ENCODE results near the gene STUB1. TPM values are rescaled to one million over a fixed set of nuclear protein-coding genes. Genes with fewer than 3 reads are reported as not detected.

The STUB1 gene
- total RNA-seq, 1 donor from 2014 or later: 87.1 TPM

DNA sequence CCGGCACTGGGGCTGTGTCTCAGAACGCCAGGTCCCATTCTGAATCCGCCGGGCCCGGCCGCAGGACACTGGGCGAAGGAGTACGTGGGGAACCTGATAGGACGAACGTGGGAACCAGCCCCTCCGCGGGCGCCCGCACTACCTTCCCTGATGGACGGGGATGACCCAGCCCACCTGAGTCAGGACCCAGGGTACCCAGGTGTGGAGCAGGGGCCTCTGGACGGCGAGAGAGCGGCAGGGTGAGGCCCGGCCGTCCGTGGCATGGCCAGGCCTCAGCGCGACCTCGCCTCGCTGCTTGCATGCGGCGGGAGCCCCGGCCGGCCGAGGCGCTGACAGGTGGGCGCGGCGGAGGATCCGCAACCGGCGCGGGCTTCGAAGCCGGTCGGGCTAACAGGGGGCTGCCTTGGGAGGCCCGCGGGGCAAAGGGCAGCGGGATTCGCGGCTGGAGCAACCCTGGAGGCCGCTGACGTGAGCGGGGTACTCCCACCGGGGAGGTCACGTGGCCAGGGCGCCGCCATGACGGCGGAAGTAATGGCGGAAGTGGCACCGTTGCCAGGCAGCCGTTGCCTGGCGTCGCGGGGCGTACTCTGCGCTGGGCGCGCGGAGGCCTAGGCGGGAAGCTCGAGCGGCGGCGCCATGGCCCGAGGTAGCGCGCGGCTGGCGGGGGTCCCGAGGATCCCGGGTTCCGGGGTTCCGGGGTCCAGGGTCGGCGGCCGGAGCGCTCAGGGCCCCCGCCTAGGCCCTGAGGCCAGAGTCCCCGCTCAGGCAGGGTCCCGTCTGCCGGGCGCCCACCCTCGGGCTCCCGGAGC lies 31.2 kb upstream of the STUB1 start, which contains the start of gene WDR90:
Gene WDR90 (plus strand): TSS at position 585 of the 809 bp plus-strand sequence. CDS start 52 bp downstream, at position 637.
- TF ChIP-seq, protein P1, sequence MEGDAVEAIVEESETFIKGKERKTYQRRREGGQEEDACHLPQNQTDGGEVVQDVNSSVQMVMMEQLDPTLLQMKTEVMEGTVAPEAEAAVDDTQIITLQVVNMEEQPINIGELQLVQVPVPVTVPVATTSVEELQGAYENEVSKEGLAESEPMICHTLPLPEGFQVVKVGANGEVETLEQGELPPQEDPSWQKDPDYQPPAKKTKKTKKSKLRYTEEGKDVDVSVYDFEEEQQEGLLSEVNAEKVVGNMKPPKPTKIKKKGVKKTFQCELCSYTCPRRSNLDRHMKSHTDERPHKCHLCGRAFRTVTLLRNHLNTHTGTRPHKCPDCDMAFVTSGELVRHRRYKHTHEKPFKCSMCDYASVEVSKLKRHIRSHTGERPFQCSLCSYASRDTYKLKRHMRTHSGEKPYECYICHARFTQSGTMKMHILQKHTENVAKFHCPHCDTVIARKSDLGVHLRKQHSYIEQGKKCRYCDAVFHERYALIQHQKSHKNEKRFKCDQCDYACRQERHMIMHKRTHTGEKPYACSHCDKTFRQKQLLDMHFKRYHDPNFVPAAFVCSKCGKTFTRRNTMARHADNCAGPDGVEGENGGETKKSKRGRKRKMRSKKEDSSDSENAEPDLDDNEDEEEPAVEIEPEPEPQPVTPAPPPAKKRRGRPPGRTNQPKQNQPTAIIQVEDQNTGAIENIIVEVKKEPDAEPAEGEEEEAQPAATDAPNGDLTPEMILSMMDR (IDR thresholded peaks at IDR 0.05; ENCODE audit: unreplicated experiment): no peak
- peaks cover 2% of the 10 kb centered on the region for H3K36me3 Mint-ChIP-seq (ENCODE audit: insufficient read depth)
- H3K9me3 Mint-ChIP-seq (ENCODE audit: low read depth): no peaks in the 10 kb centered on the region
- H3K27ac Mint-ChIP-seq: peak within 1 kb of the TSS; percentile 89
- peaks cover 4% of the 10 kb centered on the region for H3K4me1 Mint-ChIP-seq (ENCODE audit: low read depth)
- H3K27me3 Mint-ChIP-seq: no peaks in the 10 kb centered on the region
- peak; percentile 84 for DNase-seq (ENCODE audit: low spot score, unreplicated experiment)
- peak within 1 kb of the TSS; percentile 73 for H3K4me3 Mint-ChIP-seq (ENCODE audit: low read depth)

DNA sequence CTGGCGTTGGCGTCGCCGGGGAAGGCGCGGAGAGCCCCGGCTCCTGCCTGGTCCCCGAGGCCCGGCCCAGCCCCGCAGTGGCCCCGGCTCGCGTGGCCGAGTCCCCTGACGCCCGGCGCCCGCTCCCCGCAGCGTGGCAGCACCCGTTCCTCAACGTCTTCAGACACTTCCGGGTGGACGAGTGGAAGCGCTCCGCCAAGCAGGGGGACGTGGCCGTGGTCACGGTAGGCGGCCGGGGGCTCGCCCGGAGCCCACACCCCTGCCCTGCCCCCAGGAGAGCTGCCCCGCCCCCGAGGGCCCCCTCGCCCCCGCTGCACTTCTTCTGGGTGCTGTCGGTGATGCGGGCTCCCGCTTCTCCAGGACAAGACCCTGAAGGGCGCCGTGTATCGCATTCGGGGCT lies 30.6 kb upstream of the STUB1 start:
- H3K9me3 Mint-ChIP-seq (ENCODE audit: low read depth): no peaks in the 10 kb centered on the region
- H3K27ac Mint-ChIP-seq: no peak overlapping the region
- no peak for DNase-seq (ENCODE audit: low spot score, unreplicated experiment)
- H3K4me1 Mint-ChIP-seq (ENCODE audit: low read depth): peaks cover 3% of the 10 kb centered on the region
- peaks cover 2% of the 10 kb centered on the region for H3K36me3 Mint-ChIP-seq (ENCODE audit: insufficient read depth)
- H3K27me3 Mint-ChIP-seq: no peaks in the 10 kb centered on the region
- H3K4me3 Mint-ChIP-seq (ENCODE audit: low read depth): peak overlapping the region; percentile 71
- TF ChIP-seq, protein P1 (IDR thresholded peaks at IDR 0.05; ENCODE audit: unreplicated experiment): no peak

DNA sequence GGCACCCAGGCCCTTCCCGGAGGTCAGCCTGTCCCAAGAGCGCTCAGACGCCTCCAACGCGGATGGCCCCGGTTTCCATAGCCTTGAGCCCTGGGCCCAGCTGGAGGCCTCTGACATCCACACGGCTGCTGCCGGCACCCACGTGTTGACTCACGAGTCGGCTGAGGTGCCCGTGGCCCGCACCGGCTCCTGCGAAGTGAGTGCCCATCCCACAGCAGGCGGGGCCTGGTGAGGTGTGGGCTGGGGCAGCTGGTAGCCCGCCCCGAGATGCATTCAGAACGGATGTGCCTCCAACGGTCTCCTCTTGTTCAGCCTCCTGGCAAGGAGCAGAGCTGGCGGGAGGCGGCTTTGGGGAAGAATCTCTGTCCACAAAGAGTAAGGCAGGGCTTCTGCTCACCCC lies 28.4 kb upstream of the STUB1 start:
- TF ChIP-seq, protein P1 (IDR thresholded peaks at IDR 0.05; ENCODE audit: unreplicated experiment): no peak
- no peaks in the 10 kb centered on the region for H3K9me3 Mint-ChIP-seq (ENCODE audit: low read depth)
- peaks cover 1% of the 10 kb centered on the region for H3K4me1 Mint-ChIP-seq (ENCODE audit: low read depth)
- H3K4me3 Mint-ChIP-seq (ENCODE audit: low read depth): no peak overlapping the region
- H3K36me3 Mint-ChIP-seq (ENCODE audit: insufficient read depth): no peaks in the 10 kb centered on the region
- DNase-seq (ENCODE audit: low spot score, unreplicated experiment): no peak
- no peaks in the 10 kb centered on the region for H3K27me3 Mint-ChIP-seq
- no peak overlapping the region for H3K27ac Mint-ChIP-seq

DNA sequence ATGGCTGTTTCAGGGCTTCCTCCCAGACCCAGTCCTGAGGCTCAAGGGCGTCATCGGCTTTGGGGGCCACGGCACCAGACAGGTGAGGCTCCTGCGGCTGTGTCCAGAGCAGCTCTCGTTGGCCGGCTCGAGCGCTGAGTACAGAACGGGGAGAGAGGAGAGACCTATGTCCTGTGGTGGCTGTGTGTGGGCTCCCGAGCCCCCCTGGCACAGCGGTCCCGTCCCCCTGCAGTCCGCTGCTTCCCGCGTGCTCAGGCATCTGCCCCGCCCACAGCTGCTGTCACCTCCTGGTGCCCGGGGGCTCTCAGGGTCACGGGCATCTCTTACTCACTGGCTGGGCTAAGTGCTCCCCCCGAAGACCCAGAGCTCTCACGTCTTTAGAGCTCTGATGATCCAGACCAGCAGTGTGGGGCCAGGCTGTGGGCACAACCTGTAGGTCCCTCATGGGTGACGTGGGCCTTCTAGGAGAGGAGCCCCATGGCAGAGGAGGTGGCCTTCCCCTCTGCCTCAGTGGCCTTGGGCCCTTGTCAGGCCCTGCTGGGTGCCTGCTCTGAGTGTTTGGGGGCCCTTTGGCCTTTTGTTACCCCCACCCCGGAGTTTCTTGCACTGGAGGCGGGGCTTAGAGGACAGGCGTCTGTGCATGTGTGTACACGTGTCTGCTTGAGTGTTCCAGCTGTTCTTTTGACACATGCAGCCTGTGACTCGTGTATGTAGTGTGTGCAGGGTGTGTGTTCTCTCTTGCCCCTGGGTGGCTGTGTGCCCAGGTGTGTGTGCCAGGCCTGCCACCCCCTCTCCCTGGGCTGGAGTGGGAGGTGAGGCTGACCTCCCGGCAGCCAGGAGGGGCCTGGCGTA lies 27.5 kb upstream of the STUB1 start:
- Mint-ChIP-seq H3K27me3 (no peaks in the 10 kb centered on the region), H3K9me3 (ENCODE audit: low read depth) (no peaks in the 10 kb centered on the region), H3K4me3 (ENCODE audit: low read depth) (no peak overlapping the region), H3K4me1 (ENCODE audit: low read depth) (peaks cover 1% of the 10 kb centered on the region), H3K27ac (no peak overlapping the region), H3K36me3 (ENCODE audit: insufficient read depth) (no peaks in the 10 kb centered on the region)
- DNase-seq (ENCODE audit: low spot score, unreplicated experiment): no peak
- TF ChIP-seq, protein P1 (IDR thresholded peaks at IDR 0.05; ENCODE audit: unreplicated experiment): no peak

DNA sequence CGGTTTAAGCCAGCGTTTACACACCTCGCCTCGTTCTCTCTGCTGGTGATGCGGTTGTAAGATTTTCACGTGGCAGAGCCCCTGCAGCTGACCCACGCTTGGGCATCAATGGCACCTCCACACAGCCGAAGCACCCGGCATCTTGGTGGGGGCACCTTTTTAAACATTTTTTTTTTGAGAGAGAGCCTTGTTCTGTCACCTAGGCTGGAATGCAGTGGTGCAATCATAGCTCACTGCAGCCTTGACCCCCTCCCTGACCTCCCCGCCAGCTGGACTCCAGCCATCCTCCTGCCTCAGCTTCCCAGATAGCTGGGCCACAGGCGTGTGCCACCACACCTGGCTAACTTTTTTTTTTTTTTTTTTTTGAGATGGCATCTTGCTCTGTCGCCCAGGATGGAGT lies 26.2 kb upstream of the STUB1 start:
- DNase-seq (ENCODE audit: low spot score, unreplicated experiment): no peak
- peaks cover 1% of the 10 kb centered on the region for H3K4me1 Mint-ChIP-seq (ENCODE audit: low read depth)
- H3K4me3 Mint-ChIP-seq (ENCODE audit: low read depth): no peak overlapping the region
- no peak overlapping the region for H3K27ac Mint-ChIP-seq
- TF ChIP-seq, protein P1 (IDR thresholded peaks at IDR 0.05; ENCODE audit: unreplicated experiment): no peak
- H3K27me3 Mint-ChIP-seq: no peaks in the 10 kb centered on the region
- H3K9me3 Mint-ChIP-seq (ENCODE audit: low read depth): no peaks in the 10 kb centered on the region
- H3K36me3 Mint-ChIP-seq (ENCODE audit: insufficient read depth): no peaks in the 10 kb centered on the region
